ENCODE measurements around the gene NCKAP1.
"Not testable (repeated sequence)": the region's sequence is repeated elsewhere in the genome, so short reads cannot be mapped to it uniquely, and the experiment has no call there.

Gene NCKAP1

DNA sequence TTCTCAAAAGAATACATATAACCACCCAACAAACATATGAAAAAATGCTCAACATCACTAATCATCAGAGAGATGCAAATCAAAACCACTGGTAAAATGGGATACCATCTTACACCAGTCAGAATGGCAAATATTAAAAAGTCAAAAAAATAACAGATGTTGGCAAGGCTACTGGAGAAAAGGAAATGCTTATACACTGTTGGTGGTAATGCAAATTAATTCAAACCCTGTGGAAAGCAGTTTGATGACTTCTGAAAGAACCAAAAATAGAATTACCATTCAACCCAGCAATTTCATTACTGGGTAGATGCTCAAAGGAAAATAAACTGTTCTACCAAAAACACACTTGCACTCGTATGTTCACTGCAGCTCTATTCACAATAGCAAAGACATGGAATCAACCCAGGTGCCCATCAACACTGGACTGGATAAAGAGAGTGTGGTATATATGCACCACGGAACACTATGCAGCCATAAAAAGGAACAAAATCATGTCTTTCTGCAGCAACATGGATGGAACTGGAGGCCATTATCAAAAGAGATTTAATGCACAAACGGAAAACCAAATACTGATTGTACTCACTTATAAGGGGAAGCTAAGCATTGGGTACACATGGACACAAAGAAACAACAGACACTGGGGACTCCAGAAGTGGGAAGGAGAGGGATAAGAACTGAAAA, 38.8 kb downstream of the NCKAP1 start:
- DNase-seq = no peak

DNA sequence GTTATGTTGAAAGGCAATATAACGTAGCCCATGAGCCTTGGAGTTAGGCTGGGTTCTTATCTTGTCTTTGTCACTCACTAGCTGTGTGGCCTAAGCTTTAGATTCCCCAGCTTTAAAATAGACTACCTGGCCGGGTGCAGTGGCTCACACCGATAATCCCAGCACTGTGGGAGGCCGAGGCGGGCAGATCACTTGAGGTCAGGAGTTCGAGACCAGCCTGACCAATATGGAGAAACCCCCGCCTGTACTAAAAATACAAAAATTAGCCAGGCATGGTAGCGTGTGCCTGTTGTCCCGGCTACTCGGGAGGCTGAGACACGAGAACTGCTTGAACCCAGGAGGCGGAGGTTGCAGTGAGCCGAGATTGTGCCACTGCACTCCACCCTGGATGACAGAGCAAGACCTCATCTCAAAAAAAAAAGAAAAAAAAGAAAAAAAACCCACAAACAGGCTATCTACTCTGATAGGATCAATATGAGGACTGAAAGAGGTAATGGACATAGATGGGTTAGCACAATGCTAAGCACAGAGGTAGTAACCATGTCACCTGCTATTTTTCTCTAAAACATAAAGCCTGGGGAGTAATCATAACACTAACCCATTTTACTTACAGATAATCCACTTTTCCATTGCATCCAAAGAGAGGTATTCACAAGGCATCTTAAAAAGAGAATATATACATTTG, 43.9 kb downstream of the NCKAP1 start:
- DNase-seq = no peak

- no peak for DNase-seq
Measured at GRCh38 chr2:182982941-182983340, 55.3 kb downstream of the NCKAP1 start.

GRCh38 chr2:182981475-182981874, 56.8 kb downstream of the NCKAP1 start:
- DNase-seq = not testable (repeated sequence)

GRCh38 chr2:182980652-182981051, 57.6 kb downstream of the NCKAP1 start:
- peak; percentile 3 for DNase-seq

- DNase-seq = peak; percentile 89
Measured at GRCh38 chr2:182980115-182980514, 58.1 kb downstream of the NCKAP1 start.

- DNase-seq = no peak
Measured at GRCh38 chr2:182977463-182977862, 60.8 kb downstream of the NCKAP1 start.

DNA sequence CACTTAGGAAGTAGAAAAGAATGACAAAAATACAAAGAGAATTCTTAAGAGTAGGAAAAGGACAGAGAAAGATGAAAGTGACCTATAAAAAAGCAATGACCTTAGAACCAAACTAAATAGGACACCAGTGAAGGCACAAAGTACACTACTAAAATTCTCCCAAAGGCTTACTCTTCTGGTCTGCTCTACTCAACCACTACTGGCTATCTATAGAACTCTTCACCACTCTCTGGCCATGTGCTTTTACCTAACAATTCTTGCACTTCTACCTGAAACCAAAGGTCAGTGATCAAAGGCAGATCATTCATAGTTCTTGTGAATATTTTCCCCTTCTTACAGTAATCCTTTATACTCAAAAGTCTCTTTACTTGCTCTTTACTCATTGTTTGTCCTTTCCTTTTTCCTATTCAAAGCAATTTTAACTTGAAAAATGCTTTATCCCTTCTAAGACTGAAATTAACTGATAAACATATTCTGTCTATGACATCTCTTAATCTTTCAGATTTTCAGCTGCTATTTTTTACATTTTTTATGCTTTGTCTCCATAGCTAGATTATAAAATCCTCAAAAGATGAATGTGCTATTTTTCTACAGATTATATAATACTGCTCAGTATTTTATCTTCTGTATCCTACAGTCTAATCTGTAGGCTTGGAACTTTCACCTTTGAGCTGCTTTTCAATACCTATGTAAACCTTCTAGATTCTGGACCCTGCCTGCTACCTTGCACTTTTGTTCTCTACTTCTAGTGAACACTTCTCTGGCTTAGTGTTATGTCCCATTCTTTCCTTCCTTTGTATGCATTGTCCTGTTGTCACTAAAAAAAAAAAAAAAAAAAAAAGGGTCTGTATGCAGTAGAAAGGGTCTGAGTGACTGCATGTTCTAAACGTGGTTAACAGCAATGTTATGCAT, 64.6 kb downstream of the NCKAP1 start:
- no peak for DNase-seq

- DNase-seq = no peak
Measured at GRCh38 chr2:182972548-182972942, 65.7 kb downstream of the NCKAP1 start.

DNA sequence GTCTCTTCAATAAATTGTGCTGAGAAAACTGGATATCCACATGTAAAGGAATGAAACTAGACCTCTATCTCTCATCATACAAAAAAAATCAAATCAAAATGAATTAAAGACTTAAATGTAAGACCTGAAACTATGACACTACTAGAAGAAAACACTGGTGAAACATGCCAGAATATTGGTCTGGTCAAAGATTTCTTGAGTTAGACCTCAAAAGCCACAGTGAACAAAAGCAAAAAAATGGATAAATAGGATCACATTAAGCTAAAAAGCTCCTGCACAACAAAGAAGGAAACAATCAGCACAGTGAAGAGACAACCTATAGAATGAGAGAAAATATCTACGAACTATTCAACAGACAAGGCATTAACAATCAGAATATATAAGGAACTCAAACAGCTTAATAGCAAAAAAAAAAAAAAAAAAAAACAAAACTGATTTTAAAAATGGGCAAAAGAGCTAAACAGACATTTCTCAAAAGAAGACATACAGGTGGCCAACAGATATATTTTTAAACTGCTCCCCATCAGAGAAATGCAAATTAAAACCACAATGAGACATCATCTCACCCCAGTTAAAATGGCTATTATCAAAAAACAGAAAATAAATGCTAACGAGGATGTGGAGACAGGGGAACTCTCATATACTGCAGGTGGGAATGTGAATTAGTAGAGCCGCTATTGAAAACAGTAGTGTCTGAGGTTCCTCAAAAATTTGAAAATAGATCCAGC, 66.3 kb downstream of the NCKAP1 start:
- DNase-seq = no peak

- DNase-seq = no peak
Measured at GRCh38 chr2:182970486-182970885, 67.8 kb downstream of the NCKAP1 start.

DNA sequence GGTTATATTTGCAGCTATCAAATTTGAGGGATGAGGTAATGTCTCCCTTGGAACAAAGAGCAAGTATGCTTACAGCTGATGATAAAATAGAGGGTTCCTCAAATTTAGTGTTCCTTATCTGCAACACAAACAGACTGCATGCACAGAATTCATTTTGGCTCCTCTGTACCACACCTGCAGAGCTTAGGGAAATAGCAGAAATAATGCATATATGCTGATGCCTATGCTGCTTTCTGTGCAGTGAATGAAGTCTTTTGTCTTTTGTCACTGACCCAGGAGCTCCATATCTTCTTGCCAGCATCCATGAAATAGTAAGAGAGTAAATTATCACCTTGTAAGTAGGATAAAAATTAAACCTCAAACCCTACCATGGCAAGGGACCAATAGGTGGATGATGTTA, 69.8 kb downstream of the NCKAP1 start:
- DNase-seq = no peak

DNA sequence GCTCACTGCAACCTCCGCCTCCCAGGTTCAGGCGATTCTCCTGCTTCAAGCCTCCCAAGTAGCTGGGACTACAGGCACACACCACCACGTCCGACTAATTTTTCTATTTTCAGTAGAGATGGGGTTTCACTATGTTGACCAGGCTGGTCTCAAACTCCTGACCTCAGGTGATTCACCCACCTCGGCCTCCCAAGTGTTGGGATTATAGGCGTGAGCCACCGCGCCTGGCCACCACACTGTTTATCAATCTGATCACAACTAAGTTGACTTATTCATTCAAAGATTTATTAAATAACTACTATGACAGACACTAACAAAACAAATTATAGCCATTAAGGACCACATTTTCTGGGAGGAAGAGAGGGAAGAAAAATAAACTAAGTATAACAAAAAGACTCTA, 71.9 kb downstream of the NCKAP1 start:
- DNase-seq = not testable (repeated sequence)

DNA sequence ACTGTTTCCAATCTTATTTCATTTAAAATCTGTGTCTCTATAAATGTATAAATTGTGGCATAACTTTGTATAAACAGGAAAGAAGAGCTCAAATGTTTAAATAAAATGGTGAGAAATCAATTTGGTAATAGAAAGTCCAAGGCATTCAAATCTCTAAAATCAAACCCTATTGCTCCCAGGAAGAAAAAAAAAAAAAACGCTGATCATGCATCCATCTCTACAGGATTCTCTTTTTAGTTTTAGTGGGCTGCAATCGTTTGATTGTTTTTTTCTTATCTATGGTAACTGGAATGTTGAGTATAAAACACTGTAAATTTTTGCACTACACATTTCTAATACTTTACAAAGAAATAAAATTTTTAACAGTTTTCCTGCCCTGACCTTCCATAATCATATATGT, 75.6 kb downstream of the NCKAP1 start:
- DNase-seq = no peak

GRCh38 chr2:182960869-182961268, 77.4 kb downstream of the NCKAP1 start:
- not testable (repeated sequence) for DNase-seq

DNA sequence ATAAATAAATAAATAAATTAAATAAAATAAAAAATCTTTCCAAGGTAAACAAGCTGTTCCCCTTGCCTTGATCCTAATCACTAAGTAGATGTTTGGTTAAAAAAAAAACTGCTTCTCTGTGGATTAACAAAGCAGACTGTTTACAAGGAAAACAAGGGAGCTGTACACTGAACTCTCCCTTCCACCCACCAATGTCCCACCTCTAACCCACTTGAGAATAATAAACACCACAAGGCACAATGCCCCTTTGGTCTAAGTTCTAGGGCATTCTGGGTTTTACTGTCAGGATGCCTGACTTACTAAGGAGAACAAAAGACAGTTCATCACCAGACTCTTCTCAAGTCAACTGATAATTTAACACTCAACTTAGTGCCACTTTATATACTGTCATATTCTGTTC, 83.5 kb downstream of the NCKAP1 start:
- no peak for DNase-seq

- DNase-seq = no peak
Measured at GRCh38 chr2:182952741-182953450, 85.4 kb downstream of the NCKAP1 start.

- no peak for DNase-seq
Measured at GRCh38 chr2:182951948-182952663, 86.2 kb downstream of the NCKAP1 start.

GRCh38 chr2:182950546-182950945, 87.7 kb downstream of the NCKAP1 start:
- DNase-seq = no peak

DNA sequence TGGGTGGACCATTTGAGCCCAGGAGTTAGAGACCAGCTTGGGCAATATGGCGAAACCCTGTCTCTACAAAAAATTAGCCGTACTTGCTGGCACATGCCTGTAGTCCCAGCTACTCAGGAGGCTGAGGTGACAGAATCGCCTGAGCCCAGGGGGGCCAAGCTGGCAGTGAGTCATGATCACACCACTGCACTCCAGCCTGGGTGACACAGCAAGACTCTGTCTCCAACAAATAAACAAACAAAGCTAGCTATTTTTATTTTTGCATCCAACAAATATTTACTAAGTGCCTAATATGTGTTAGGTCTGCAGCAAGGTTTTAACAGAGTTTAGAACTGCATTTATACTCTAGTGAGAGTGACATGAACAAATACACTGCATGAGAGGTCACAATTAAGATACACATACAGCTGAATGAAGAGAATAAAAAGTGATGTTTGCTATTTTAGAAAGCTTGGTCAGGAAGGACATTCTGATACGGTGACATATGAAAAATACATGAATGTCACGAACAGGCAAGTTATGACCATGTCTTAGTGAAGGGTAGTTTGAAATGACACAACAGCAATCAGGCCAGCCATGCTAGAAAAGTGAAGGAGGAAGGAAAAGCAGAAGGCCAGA, 88.6 kb downstream of the NCKAP1 start:
- peak; percentile 69 for DNase-seq

DNA sequence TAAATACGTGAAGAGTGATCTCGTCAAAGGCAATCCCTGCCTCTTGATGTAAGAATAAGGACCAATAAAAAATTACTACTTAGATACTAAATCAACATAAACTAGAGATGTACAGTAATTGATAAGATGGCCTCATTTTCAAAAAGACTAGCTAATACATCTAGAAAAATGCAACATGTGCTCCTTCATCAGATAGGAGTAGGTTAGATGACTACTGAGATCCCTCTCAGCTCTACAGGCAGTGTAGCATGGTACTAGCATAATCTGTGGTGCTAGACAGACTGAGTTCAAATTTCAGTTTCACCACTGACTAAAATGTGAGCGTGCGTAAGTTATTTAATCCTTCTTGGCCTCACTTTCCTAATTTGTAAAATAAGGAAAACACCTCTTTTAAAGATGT, 89.2 kb downstream of the NCKAP1 start:
- DNase-seq = peak; percentile 45
